Measurements from ENCODE around the gene EXOC3L4.

GRCh38 chr14:103104389-103104653, 9.8 kb downstream of the EXOC3L4 start:
- TF ChIP-seq CTCF (optimal IDR thresholded peaks at IDR 0.05 in 1 of 3, IDR thresholded peaks at IDR 0.05 in 1 of 3, conservative IDR thresholded peaks at IDR 0.05 in 1 of 3; ENCODE audit: extremely low read depth in 1 of 3, insufficient read depth in 2 of 3, low read length in 3 of 3), result no peak
- no peak for TF ChIP-seq EZH2 (IDR thresholded peaks at IDR 0.05; ENCODE audit: low read length)
